Keratinocyte (primary cell): Measurements from ENCODE around the gene ITGBL1.

Source experiments
- EZH2 ChIP-seq: IDR thresholded peaks from one replicate; pipeline ENCODE4 v1.6.1; 2012; ENCODE audit warnings: inconsistent platforms, mild to moderate bottlenecking, low read length, moderate library complexity
- TF ChIP-seq, protein P1 (sequence below), 3 experiments: IDR thresholded peaks in 1 of 3; conservative IDR thresholded peaks in 1 of 3; optimal IDR thresholded peaks in 1 of 3; 2 replicates in 2 of 3; 3 replicates in 1 of 3; pipeline versions ENCODE3 to v1.5.1; 2011; ENCODE audit warnings: low read length in 3 of 3, mild to moderate bottlenecking in 3 of 3, moderate library complexity in 2 of 3, control low read depth in 1 of 3, inconsistent platforms in 1 of 3; ENCODE audit not compliant: insufficient read depth in 2 of 3; ENCODE audit errors: extremely low read depth in 1 of 3

DNA sequence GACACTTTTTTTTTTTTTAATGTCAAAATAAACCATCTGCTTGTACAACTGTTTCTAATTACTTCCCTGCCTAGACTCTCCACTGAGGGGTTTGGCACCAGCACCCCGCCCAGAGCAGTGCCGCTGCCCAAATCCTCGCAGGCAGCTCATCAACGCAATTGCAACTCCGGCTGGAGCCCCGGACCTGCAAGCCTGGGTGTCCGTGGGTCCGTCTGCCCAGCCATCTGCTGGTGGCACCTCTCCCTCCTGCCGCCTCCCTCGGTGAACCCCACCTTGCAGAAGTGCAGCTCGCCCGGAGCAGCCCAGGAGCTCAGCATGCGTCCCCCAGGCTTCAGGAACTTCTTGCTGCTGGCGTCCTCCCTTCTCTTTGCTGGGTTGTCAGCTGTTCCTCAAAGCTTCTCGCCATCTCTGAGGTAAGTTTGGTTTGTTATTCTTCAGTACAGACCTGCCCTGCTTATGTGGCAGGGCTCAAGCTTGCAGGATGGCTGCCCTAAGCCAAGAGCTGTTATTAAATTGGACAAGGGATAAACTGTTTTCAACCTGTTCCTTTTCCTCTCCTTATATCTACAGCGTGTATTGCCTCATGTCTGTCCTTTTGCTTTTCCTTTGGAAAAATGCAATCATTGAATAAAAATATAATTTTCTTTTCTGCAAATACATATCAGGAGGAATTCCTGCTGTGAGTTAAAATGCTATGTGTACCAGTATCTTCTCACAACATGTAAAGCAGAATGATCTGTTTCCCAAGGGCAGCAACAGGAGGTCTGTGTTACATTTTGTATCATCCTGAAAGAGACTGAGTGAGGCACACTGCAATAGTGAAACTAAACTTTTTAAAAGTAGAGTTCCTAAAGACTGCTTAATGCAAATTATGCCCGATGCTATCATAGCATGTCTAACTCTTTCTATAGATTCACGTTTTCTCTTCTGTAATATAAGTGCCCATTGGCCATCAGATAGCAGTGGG lies at the start of gene ITGBL1:
- TF ChIP-seq EZH2: no peak
- TF ChIP-seq, protein P1, sequence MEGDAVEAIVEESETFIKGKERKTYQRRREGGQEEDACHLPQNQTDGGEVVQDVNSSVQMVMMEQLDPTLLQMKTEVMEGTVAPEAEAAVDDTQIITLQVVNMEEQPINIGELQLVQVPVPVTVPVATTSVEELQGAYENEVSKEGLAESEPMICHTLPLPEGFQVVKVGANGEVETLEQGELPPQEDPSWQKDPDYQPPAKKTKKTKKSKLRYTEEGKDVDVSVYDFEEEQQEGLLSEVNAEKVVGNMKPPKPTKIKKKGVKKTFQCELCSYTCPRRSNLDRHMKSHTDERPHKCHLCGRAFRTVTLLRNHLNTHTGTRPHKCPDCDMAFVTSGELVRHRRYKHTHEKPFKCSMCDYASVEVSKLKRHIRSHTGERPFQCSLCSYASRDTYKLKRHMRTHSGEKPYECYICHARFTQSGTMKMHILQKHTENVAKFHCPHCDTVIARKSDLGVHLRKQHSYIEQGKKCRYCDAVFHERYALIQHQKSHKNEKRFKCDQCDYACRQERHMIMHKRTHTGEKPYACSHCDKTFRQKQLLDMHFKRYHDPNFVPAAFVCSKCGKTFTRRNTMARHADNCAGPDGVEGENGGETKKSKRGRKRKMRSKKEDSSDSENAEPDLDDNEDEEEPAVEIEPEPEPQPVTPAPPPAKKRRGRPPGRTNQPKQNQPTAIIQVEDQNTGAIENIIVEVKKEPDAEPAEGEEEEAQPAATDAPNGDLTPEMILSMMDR (optimal IDR thresholded peaks at IDR 0.05 in 1 of 3, IDR thresholded peaks at IDR 0.05 in 1 of 3, conservative IDR thresholded peaks at IDR 0.05 in 1 of 3; ENCODE audit: extremely low read depth in 1 of 3, insufficient read depth in 2 of 3, low read length in 3 of 3): no peak
